ENCODE results near the gene RAD23B. TPM values are rescaled to one million over a fixed set of nuclear protein-coding genes. Genes with fewer than 3 reads are reported as not detected.

RAD23B gene
- total RNA-seq, 1 donor from 2014 or later, result 134 TPM

GRCh38 chr9:107275530-107275929 lies 7.5 kb upstream of the RAD23B start:
- no peaks in the 10 kb centered on the region for H3K27me3 Mint-ChIP-seq
- peak overlapping the region; percentile 74 for H3K27ac Mint-ChIP-seq
- TF ChIP-seq CTCF (conservative IDR thresholded peaks at IDR 0.05), result no peak
- peaks cover 17% of the 10 kb centered on the region for H3K4me1 Mint-ChIP-seq (ENCODE audit: unreplicated experiment)
- H3K36me3 Mint-ChIP-seq, result no peaks in the 10 kb centered on the region
- H3K9me3 Mint-ChIP-seq, result no peaks in the 10 kb centered on the region
- no peak overlapping the region for H3K4me3 Mint-ChIP-seq
- DNase-seq (ENCODE audit: extremely low spot score, unreplicated experiment), result no peak

GRCh38 chr9:107276966-107277710 lies 5.9 kb upstream of the RAD23B start:
- no peak for TF ChIP-seq CTCF (conservative IDR thresholded peaks at IDR 0.05)
- no peak for DNase-seq (ENCODE audit: extremely low spot score, unreplicated experiment)
- Mint-ChIP-seq H3K4me1 (ENCODE audit: unreplicated experiment) (peaks cover 28% of the 10 kb centered on the region), H3K9me3 (no peaks in the 10 kb centered on the region), H3K27ac (peak overlapping the region; percentile 6), H3K36me3 (no peaks in the 10 kb centered on the region), H3K4me3 (no peak overlapping the region), H3K27me3 (no peaks in the 10 kb centered on the region)

- Mint-ChIP-seq H3K4me1 (ENCODE audit: unreplicated experiment) (peaks cover 28% of the 10 kb centered on the region), H3K4me3 (no peak overlapping the region)
These were observed 5.3 kb upstream of the RAD23B start for GRCh38 chr9:107277801-107278200.

GRCh38 chr9:107279086-107279485 lies 4.0 kb upstream of the RAD23B start:
- no peaks in the 10 kb centered on the region for H3K27me3 Mint-ChIP-seq
- DNase-seq (ENCODE audit: extremely low spot score, unreplicated experiment), result no peak

More at GRCh38 chr9:107277801-107278200, 5.3 kb upstream of the RAD23B start:
- no peak for TF ChIP-seq CTCF (conservative IDR thresholded peaks at IDR 0.05)
- Mint-ChIP-seq H3K27me3 (no peaks in the 10 kb centered on the region), H3K36me3 (no peaks in the 10 kb centered on the region), H3K9me3 (no peaks in the 10 kb centered on the region), H3K27ac (no peak overlapping the region)
- DNase-seq (ENCODE audit: extremely low spot score, unreplicated experiment), result no peak

GRCh38 chr9:107280543-107280942 lies 2.5 kb upstream of the RAD23B start:
- no peak for TF ChIP-seq CTCF (conservative IDR thresholded peaks at IDR 0.05)
- no peaks in the 10 kb centered on the region for H3K36me3 Mint-ChIP-seq
- DNase-seq (ENCODE audit: extremely low spot score, unreplicated experiment), result no peak
- H3K27me3 Mint-ChIP-seq, result no peaks in the 10 kb centered on the region
- H3K4me1 Mint-ChIP-seq (ENCODE audit: unreplicated experiment), result peaks cover 18% of the 10 kb centered on the region
- peak overlapping the region; percentile 76 for H3K4me3 Mint-ChIP-seq
- no peaks in the 10 kb centered on the region for H3K9me3 Mint-ChIP-seq
- H3K27ac Mint-ChIP-seq, result peak overlapping the region; percentile 97

More at GRCh38 chr9:107279086-107279485, 4.0 kb upstream of the RAD23B start:
- Mint-ChIP-seq H3K36me3 (no peaks in the 10 kb centered on the region), H3K4me3 (no peak overlapping the region), H3K4me1 (ENCODE audit: unreplicated experiment) (peaks cover 24% of the 10 kb centered on the region), H3K27ac (no peak overlapping the region), H3K9me3 (no peaks in the 10 kb centered on the region)
- TF ChIP-seq CTCF (conservative IDR thresholded peaks at IDR 0.05), result no peak

All from type B pancreatic cell (in vitro differentiated cells).